OCI-LY3 (cell line): ENCODE results near the gene LGALS3.

Source experiments
- H2AFZ ChIP-seq: fragments of 200-600, 300-600 bp; shearing (Covaris generic); 2 replicates; pipeline ENCODE4 v1.6.0; 2014; ENCODE audit warnings: antibody characterized with exemption, low read depth, low read length
- H3K27ac ChIP-seq: fragments of 200-600, 300-600 bp; sonication (generic); 2 replicates; pipeline ENCODE4 v1.5.1; 2014; ENCODE audit warnings: mild to moderate bottlenecking, low read length, moderate library complexity, mixed read lengths
- H3K27me3 ChIP-seq: fragments of 200-600, 300-600 bp; sonication (generic); 2 replicates; pipeline ENCODE4 v1.6.1; 2014; ENCODE audit warnings: low read depth, low read length, mixed read lengths
- H3K36me3 ChIP-seq: fragments of 200-600, 300-600 bp; sonication (generic); replicated peaks from 2 replicates; pipeline ENCODE3; 2014; ENCODE audit warnings: low read depth, low read length, mixed read lengths
- H3K4me1 ChIP-seq: fragments of 300-600, 200-600 bp; sonication (generic); 2 replicates; pipeline ENCODE4 v1.6.1; 2014; ENCODE audit warnings: low read length, mixed read lengths
- H3K4me2 ChIP-seq: fragments of 200-600, 300-600 bp; sonication (generic); 2 replicates; pipeline ENCODE4 v1.6.1; 2014; ENCODE audit warnings: low read length, mixed read lengths
- H3K4me3 ChIP-seq: fragments of 300-600, 200-600 bp; sonication (generic); 2 replicates; pipeline ENCODE4 v1.5.1; 2014; ENCODE audit warnings: antibody characterized with exemption, mild to moderate bottlenecking, low read length, moderate library complexity
- H3K79me2 ChIP-seq: fragments of 300-600, 200-600 bp; shearing (Covaris generic); 2 replicates; pipeline ENCODE4 v1.6.1; 2014; ENCODE audit warnings: mild to moderate bottlenecking, low read length, mixed read lengths
- H3K9ac ChIP-seq: fragments of 300-600, 200-600 bp; shearing (Covaris generic); 2 replicates; pipeline ENCODE4 v1.6.0; 2014; ENCODE audit warnings: mild to moderate bottlenecking, low read length, moderate library complexity
- H3K9me3 ChIP-seq: fragments of 200-600, 300-600 bp; shearing (Covaris generic); 2 replicates; pipeline ENCODE4 v1.6.1; 2014; ENCODE audit warnings: low read length, mixed read lengths; ENCODE audit not compliant: insufficient read depth
- H4K20me1 ChIP-seq: fragments of 200-600, 300-600 bp; sonication (generic); 2 replicates; pipeline ENCODE4 v1.6.1; 2016; ENCODE audit warnings: low read length, mixed read lengths; ENCODE audit not compliant: insufficient read depth
- EZH2phosphoT487 ChIP-seq: fragments of 200-600 bp; shearing (Covaris generic); IDR thresholded peaks from 2 replicates; pipeline ENCODE4 v1.6.1; 2018; ENCODE audit warnings: antibody characterized with exemption, mixed run types, low read depth
- TF ChIP-seq, protein P1 (sequence below): fragments of 200-600, 300-600 bp; sonication (generic); IDR thresholded peaks from 2 replicates; pipeline ENCODE4 v1.5.1; 2014; ENCODE audit warnings: antibody characterized with exemption, low read length, low read depth

The LGALS3 gene

DNA sequence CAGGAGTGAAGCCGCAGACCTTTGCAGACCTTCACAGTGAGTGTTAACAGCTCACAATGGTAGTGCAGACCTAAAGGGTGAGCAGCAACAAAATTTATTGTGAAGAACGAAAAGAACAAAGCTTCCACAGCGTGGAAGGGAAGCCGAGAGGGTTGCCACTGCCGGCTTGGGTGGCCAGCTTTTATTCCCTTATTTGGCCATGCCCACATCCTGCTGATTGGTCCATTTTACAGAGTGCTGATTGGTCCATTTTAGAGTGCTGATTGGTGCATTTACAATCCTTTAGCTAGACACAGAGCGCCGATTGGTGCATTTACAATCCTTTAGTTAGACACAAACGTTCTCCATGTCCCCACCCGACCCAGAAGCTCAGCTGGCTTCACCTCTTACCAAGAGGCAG lies 42.1 kb upstream of the LGALS3 start:
- no peak for TF ChIP-seq EZH2phosphoT487
- TF ChIP-seq, protein P1, sequence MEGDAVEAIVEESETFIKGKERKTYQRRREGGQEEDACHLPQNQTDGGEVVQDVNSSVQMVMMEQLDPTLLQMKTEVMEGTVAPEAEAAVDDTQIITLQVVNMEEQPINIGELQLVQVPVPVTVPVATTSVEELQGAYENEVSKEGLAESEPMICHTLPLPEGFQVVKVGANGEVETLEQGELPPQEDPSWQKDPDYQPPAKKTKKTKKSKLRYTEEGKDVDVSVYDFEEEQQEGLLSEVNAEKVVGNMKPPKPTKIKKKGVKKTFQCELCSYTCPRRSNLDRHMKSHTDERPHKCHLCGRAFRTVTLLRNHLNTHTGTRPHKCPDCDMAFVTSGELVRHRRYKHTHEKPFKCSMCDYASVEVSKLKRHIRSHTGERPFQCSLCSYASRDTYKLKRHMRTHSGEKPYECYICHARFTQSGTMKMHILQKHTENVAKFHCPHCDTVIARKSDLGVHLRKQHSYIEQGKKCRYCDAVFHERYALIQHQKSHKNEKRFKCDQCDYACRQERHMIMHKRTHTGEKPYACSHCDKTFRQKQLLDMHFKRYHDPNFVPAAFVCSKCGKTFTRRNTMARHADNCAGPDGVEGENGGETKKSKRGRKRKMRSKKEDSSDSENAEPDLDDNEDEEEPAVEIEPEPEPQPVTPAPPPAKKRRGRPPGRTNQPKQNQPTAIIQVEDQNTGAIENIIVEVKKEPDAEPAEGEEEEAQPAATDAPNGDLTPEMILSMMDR: no peak
- H3K4me2 ChIP-seq: no peak overlapping the region
- no peaks in the 10 kb centered on the region for H3K9me3 ChIP-seq
- peaks cover 16% of the 10 kb centered on the region for H3K4me1 ChIP-seq
- no peak overlapping the region for H3K27ac ChIP-seq
- no peaks in the 10 kb centered on the region for H3K79me2 ChIP-seq
- no peak overlapping the region for H3K4me3 ChIP-seq
- no peaks in the 10 kb centered on the region for H4K20me1 ChIP-seq
- H3K27me3 ChIP-seq: 0 out of 2 replicates have a peak, but pooled peaks cover 3% of the 10 kb centered on the region
- no peak overlapping the region for H3K9ac ChIP-seq
- no peaks in the 10 kb centered on the region for H3K36me3 ChIP-seq
- no peak overlapping the region for H2AFZ ChIP-seq

DNA sequence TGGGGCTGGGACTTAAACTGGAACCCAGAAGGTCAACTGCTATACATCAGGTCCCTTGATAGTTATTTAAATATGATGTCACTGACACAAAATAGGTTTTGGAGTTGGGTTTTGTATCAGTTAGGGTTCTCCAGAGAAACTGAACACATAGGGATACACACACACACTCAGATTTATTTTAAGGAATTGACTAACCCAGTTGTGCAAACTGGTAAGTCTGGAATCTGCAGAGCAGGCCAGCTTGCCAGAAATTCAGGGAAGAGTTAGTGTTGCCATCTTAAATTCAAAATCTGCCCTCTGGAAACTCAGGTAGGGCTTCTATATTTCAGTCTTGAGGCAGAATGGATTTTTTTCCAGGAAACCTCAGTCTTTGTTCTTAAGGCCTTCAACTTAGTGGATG lies 40.7 kb upstream of the LGALS3 start:
- no peaks in the 10 kb centered on the region for H4K20me1 ChIP-seq
- H3K9me3 ChIP-seq: no peaks in the 10 kb centered on the region
- no peaks in the 10 kb centered on the region for H3K79me2 ChIP-seq
- no peaks in the 10 kb centered on the region for H3K36me3 ChIP-seq
- H3K4me1 ChIP-seq: peaks cover 16% of the 10 kb centered on the region
- TF ChIP-seq, protein P1: no peak
- no peak for TF ChIP-seq EZH2phosphoT487
- no peak overlapping the region for H3K4me3 ChIP-seq
- H3K27ac ChIP-seq: no peak overlapping the region
- H2AFZ ChIP-seq: no peak overlapping the region
- H3K27me3 ChIP-seq: 0 out of 2 replicates have a peak, but pooled peaks cover 3% of the 10 kb centered on the region
- H3K4me2 ChIP-seq: no peak overlapping the region
- no peak overlapping the region for H3K9ac ChIP-seq

DNA sequence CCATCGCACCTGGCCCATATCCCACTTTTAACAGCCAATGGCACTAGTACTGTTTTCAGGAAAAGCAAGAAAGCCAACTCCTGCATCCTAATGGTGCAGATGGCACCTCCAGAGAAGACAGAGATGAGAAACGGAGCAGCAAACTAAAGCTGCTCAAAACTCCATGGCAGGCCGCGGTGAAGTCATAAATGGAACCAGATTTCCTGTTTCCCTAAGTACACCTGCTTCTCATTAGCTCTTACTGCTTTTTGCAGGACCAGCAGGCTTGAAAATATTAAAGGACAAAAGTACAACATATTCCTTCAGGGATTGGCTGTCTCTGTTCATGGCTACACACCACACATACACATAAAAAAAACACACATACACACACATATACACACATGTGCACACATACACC lies 36.7 kb upstream of the LGALS3 start:
- Histone ChIP-seq H3K4me1 (peaks cover 6% of the 10 kb centered on the region), H3K4me2 (no peak overlapping the region), H4K20me1 (no peaks in the 10 kb centered on the region), H3K79me2 (no peaks in the 10 kb centered on the region), H3K27me3 (no peaks in the 10 kb centered on the region), H3K36me3 (no peaks in the 10 kb centered on the region), H2AFZ (no peak overlapping the region), H3K9ac (no peak overlapping the region), H3K27ac (no peak overlapping the region), H3K4me3 (no peak overlapping the region), H3K9me3 (no peaks in the 10 kb centered on the region)
- TF ChIP-seq, protein P1: no peak
- TF ChIP-seq EZH2phosphoT487: no peak

DNA sequence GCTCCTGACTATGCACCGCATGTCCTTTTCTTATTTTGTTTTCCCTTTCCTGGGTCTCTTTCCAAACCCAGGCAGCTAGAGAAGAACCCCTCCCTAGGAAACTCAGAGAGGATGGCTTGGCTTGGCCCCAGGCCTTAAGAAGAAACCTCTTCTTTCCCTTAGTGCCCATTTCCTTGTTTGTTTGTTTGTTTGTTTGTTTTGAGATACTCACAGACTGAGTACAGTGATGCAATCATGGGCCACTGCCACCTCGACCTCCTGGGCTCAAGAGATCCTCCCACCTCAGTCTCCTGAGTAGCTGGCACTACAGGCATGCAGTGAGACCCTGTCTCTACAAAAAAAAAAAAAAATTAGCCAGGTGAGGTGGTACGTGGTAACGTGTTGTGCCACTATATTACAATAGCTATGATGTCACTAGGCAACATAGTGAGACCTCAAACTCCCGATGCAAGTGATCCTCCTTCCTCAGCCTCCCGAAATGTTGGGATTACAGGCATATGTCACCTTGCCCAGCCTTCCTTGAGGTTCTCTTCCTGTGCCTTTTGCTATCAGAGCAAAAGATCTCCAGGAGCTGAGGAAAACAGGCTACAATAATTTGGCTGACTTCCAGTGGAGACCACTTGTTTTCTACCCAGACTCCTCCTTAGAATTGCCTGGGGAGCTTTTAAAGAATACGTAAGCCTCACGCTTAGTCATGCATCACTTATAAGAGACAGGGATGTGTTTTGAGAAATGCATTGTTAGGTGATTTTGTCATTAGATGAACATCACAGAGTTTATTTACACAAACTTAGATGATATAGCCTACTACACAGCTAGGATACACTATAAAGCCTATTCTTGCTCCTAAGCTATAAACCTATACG lies 34.5 kb upstream of the LGALS3 start:
- no peak overlapping the region for H3K4me2 ChIP-seq
- no peaks in the 10 kb centered on the region for H3K27me3 ChIP-seq
- H3K79me2 ChIP-seq: no peaks in the 10 kb centered on the region
- H3K4me3 ChIP-seq: no peak overlapping the region
- no peak overlapping the region for H3K27ac ChIP-seq
- no peaks in the 10 kb centered on the region for H3K36me3 ChIP-seq
- H3K4me1 ChIP-seq: peaks cover 24% of the 10 kb centered on the region
- no peak overlapping the region for H2AFZ ChIP-seq
- H3K9me3 ChIP-seq: no peaks in the 10 kb centered on the region
- no peak for TF ChIP-seq EZH2phosphoT487
- TF ChIP-seq, protein P1: no peak
- H3K9ac ChIP-seq: no peak overlapping the region
- no peaks in the 10 kb centered on the region for H4K20me1 ChIP-seq
